RWPE2 (cell line): Measurements from ENCODE around the gene NELFCD.

Experiments used
- ATAC-seq: fragments of 200-7000 bp; cut with Tn5 transposase; 3 replicates; pipeline ENCODE4 v1.9.1; 2021; ENCODE audit warnings: low read depth
- DNase-seq: peaks from one replicate; pipeline ENCODE4 v3.0.0-alpha.2; 2020; ENCODE audit warnings: low spot score
- H3K27ac ChIP-seq: fragments of 450-650 bp; 2 replicates; pipeline ENCODE4 v1.5.1; 2017; ENCODE audit warnings: mild to moderate bottlenecking; ENCODE audit not compliant: poor library complexity, severe bottlenecking
- H3K27me3 ChIP-seq: fragments of 250-450 bp; sonication (Bioruptor Pico); 2 replicates; pipeline ENCODE4 v1.5.1; 2021; ENCODE audit warnings: mild to moderate bottlenecking, moderate library complexity; ENCODE audit not compliant: insufficient read depth, poor library complexity, severe bottlenecking
- H3K36me3 ChIP-seq: fragments of 250-450 bp; sonication (Bioruptor Pico); 2 replicates; pipeline ENCODE4 v1.5.1; 2020; ENCODE audit warnings: low read depth, mild to moderate bottlenecking, moderate library complexity
- H3K4me1 ChIP-seq: fragments of 250-450 bp; sonication (Bioruptor Pico); 2 replicates; pipeline ENCODE4 v1.5.1; 2021; ENCODE audit warnings: mild to moderate bottlenecking, moderate library complexity; ENCODE audit not compliant: insufficient read depth, poor library complexity, severe bottlenecking
- H3K4me3 ChIP-seq: fragments of 250-450 bp; sonication (Bioruptor Pico); 2 replicates; pipeline ENCODE4 v1.5.1; 2021; ENCODE audit warnings: mild to moderate bottlenecking, moderate library complexity; ENCODE audit not compliant: severe bottlenecking
- H3K9me3 ChIP-seq: fragments of 250-450 bp; sonication (Bioruptor Pico); 2 replicates; pipeline ENCODE4 v1.5.1; 2021; ENCODE audit warnings: mild to moderate bottlenecking, moderate library complexity; ENCODE audit not compliant: severe bottlenecking
- TF ChIP-seq, protein P1 (sequence below): fragments of 450-650 bp; IDR thresholded peaks from one replicate; pipeline ENCODE4 v1.5.1; 2017; ENCODE audit warnings: mild to moderate bottlenecking, moderate library complexity; ENCODE audit not compliant: poor library complexity, severe bottlenecking

NELFCD gene

DNA sequence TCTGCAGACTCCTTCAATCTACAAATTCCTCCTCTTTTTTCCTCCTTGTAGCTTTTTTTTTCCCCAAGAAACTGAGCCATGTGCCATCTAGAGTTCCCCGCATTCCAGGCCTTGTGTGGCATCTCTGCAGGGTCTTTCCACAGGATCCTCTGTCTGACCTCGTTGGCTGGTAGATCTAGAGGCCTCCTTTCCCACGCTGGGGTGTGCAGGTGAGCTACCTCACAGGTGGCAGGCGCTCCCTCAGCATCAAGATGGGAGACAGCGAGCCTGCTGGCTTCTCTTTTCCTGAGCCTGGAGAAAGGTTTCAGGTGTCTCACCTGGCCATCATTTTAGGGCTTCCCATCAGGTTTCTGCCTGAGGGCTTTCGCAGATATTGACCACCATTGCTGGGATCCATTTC lies 9.6 kb upstream of the NELFCD start:
- DNase-seq (peak; percentile 70), ATAC-seq (0 out of 3 replicates have a peak, but pooled peaks have one; percentile 10)
- Histone ChIP-seq H3K4me3 (no peak overlapping the region), H3K27ac (no peak overlapping the region), H3K36me3 (no peaks in the 10 kb centered on the region), H3K27me3 (peaks cover 21% of the 10 kb centered on the region), H3K9me3 (peaks cover 11% of the 10 kb centered on the region), H3K4me1 (no peaks in the 10 kb centered on the region)
- TF ChIP-seq, protein P1, sequence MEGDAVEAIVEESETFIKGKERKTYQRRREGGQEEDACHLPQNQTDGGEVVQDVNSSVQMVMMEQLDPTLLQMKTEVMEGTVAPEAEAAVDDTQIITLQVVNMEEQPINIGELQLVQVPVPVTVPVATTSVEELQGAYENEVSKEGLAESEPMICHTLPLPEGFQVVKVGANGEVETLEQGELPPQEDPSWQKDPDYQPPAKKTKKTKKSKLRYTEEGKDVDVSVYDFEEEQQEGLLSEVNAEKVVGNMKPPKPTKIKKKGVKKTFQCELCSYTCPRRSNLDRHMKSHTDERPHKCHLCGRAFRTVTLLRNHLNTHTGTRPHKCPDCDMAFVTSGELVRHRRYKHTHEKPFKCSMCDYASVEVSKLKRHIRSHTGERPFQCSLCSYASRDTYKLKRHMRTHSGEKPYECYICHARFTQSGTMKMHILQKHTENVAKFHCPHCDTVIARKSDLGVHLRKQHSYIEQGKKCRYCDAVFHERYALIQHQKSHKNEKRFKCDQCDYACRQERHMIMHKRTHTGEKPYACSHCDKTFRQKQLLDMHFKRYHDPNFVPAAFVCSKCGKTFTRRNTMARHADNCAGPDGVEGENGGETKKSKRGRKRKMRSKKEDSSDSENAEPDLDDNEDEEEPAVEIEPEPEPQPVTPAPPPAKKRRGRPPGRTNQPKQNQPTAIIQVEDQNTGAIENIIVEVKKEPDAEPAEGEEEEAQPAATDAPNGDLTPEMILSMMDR: no peak

DNA sequence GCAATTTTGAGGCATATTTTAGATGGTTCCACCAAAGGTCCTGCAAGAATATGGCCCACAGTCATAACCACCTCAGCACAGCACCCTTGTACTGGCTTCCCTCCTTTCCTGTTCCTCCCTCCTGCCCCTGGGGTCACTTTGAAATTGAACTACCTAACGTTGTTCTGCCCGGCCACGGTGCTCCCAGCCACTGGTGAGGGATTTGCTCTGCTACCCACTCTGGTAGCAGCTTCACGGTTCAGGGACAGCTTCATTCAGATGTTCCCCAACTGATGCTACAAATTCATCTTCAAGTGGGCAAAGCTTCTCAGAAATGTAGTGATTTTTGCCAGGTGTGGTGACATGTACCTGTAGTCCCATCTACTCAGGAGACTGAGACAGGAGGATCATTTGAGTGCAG lies 7.9 kb upstream of the NELFCD start:
- Histone ChIP-seq H3K36me3 (no peaks in the 10 kb centered on the region), H3K27me3 (peaks cover 14% of the 10 kb centered on the region), H3K9me3 (peaks cover 11% of the 10 kb centered on the region), H3K4me3 (no peak overlapping the region), H3K4me1 (no peaks in the 10 kb centered on the region), H3K27ac (no peak overlapping the region)
- TF ChIP-seq, protein P1: no peak
- DNase-seq (no peak), ATAC-seq (no peak)

DNA sequence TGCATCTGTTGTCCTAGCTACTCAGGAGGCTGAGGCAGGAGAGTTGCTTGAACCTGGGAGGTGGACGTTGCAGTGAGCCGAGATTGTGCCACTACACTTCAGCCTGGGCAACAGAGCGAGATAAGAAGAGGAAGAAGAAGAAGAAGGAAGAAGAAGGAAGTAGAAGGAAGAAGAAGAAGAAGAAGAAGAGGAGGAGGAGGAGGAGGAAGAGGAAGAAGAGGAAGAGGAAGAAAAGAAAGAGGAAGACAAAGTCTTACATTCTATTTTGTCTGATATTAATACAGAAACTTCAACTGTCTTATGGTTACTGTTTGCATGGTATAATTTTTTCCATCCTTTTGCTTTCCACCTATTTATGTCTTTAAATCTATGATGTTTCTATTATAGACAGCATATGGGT lies 7.2 kb upstream of the NELFCD start:
- ATAC-seq: no peak
- Histone ChIP-seq H3K4me3 (no peak overlapping the region), H3K27me3 (peaks cover 7% of the 10 kb centered on the region), H3K27ac (no peak overlapping the region), H3K9me3 (peaks cover 11% of the 10 kb centered on the region), H3K4me1 (no peaks in the 10 kb centered on the region), H3K36me3 (no peaks in the 10 kb centered on the region)
- TF ChIP-seq, protein P1: no peak
- no peak for DNase-seq

DNA sequence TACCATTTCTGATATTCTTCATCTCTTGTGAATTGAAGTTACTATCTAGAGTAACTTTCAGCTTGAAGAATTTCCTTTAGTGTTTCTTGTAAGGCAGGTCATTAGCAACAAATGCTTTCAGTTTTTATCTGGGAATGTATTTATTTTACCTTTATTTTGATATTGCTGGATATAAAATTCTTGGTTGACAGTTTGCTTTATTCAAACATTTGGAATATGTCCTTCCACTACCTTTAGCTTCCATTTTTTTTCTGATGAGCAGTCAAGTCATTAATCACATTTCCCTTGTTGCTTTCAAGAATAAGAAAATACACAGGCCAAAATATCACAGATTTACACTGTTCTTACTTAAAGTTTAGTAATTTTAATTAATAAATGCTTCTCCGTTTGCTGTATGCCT lies 5.7 kb upstream of the NELFCD start:
- ATAC-seq: no peak
- TF ChIP-seq, protein P1: no peak
- Histone ChIP-seq H3K4me1 (no peaks in the 10 kb centered on the region), H3K9me3 (peaks cover 4% of the 10 kb centered on the region), H3K36me3 (no peaks in the 10 kb centered on the region), H3K27ac (no peak overlapping the region), H3K4me3 (no peak overlapping the region), H3K27me3 (no peaks in the 10 kb centered on the region)
- no peak for DNase-seq

DNA sequence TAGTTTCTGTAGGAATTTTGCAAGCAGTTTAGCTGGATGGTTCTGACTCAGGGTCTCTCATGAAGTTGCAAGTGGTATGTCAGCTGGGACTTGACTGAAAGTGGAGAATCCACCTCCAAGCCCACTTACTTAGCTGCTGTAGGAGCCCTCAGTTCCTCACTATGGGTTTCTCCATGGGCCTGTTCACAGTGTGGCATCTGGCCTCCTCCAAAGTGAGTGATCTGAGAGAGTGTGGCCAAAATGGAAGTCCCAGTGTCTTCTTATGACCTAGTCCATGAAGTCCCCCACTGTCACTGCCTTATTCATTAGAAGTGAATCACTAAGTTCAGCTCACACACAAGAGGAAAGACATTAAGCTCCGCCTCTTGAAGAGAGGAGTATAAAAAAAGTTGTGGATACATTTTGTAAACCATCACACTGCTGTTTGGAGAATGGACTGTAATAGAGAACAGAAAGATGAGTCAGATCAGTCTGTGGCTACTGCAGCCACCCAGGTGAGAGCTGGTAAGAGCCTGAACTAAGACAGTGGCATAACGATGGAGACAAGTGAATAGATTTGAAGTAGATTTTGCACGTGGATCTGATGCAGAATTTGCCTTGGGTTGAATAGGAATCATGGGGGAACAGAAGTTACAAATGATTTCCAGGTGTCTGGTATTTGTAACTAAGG lies 4.9 kb upstream of the NELFCD start:
- no peak for ATAC-seq
- TF ChIP-seq, protein P1: no peak

More for the DNA sequence above, 4.9 kb upstream of the NELFCD start:
- Histone ChIP-seq H3K27ac (no peak overlapping the region), H3K4me1 (peaks cover 3% of the 10 kb centered on the region), H3K27me3 (no peaks in the 10 kb centered on the region), H3K36me3 (no peaks in the 10 kb centered on the region), H3K4me3 (no peak overlapping the region), H3K9me3 (peaks cover 4% of the 10 kb centered on the region)
- DNase-seq: no peak
